ENCODE data around the gene OLA1.

OLA1 gene

GRCh38 chr2:174044556-174044955 lies 203.8 kb downstream of the OLA1 start:
- TF ChIP-seq CTCF (IDR thresholded peaks at IDR 0.05) (no peak), ZFX (IDR thresholded peaks at IDR 0.05; ENCODE audit: borderline replicate concordance) (no peak)
- H3K27ac ChIP-seq, result no peak overlapping the region

GRCh38 chr2:174040417-174040701 lies 208.0 kb downstream of the OLA1 start:
- no peak overlapping the region for H3K27ac ChIP-seq
- no peak for TF ChIP-seq ZFX (IDR thresholded peaks at IDR 0.05; ENCODE audit: borderline replicate concordance)
- no peak for TF ChIP-seq CTCF (IDR thresholded peaks at IDR 0.05)

GRCh38 chr2:174039551-174040416 lies 208.5 kb downstream of the OLA1 start:
- no peak overlapping the region for H3K27ac ChIP-seq
- peak; percentile 67 for TF ChIP-seq CTCF (IDR thresholded peaks at IDR 0.05)
- TF ChIP-seq ZFX (IDR thresholded peaks at IDR 0.05; ENCODE audit: borderline replicate concordance), result no peak

- TF ChIP-seq CTCF (IDR thresholded peaks at IDR 0.05) (no peak), ZFX (IDR thresholded peaks at IDR 0.05; ENCODE audit: borderline replicate concordance) (no peak)
- no peak overlapping the region for H3K27ac ChIP-seq
These were observed 209.9 kb downstream of the OLA1 start for GRCh38 chr2:174038462-174038861.

GRCh38 chr2:174036825-174037224 lies 211.5 kb downstream of the OLA1 start:
- no peak overlapping the region for H3K27ac ChIP-seq
- TF ChIP-seq ZFX (IDR thresholded peaks at IDR 0.05; ENCODE audit: borderline replicate concordance) (no peak), CTCF (IDR thresholded peaks at IDR 0.05) (no peak)

- no peak for TF ChIP-seq ZFX (IDR thresholded peaks at IDR 0.05; ENCODE audit: borderline replicate concordance)
- no peak for TF ChIP-seq CTCF (IDR thresholded peaks at IDR 0.05)
- no peak overlapping the region for H3K27ac ChIP-seq
These were observed 212.2 kb downstream of the OLA1 start for GRCh38 chr2:174035981-174036742.

- no peak overlapping the region for H3K27ac ChIP-seq
- TF ChIP-seq ZFX (IDR thresholded peaks at IDR 0.05; ENCODE audit: borderline replicate concordance) (no peak), CTCF (IDR thresholded peaks at IDR 0.05) (no peak)
These were observed 213.2 kb downstream of the OLA1 start for GRCh38 chr2:174035117-174035635.
